K562 (cell line): Measurements from ENCODE around the gene PPP1CB. TPM values are rescaled to one million over a fixed set of nuclear protein-coding genes. Genes with fewer than 3 reads are reported as not detected.

ENCODE experiments used
- CCNT2 ChIP-seq: IDR thresholded peaks from 2 replicates; pipeline ENCODE4 v1.6.1; 2011; ENCODE audit warnings: borderline replicate concordance, low read depth, mild to moderate bottlenecking, moderate library complexity, mixed read lengths, low read length; ENCODE audit not compliant: insufficient read length; ENCODE audit errors: extremely low read depth
- CGGBP1 ChIP-seq: fragments of 250-450 bp; sonication (Bioruptor Pico); IDR thresholded peaks from 2 replicates; pipeline ENCODE4 v1.9.0; 2021; ENCODE audit warnings: mild to moderate bottlenecking
- E2F6 ChIP-seq, 2 experiments: IDR thresholded peaks; 2 replicates each; pipeline ENCODE4 v1.6.1; 2011; ENCODE audit warnings: borderline replicate concordance in 1 of 2, control low read depth in 1 of 2, low read depth in 1 of 2, low read length in 1 of 2, mild to moderate bottlenecking in 1 of 2, mixed read lengths in 1 of 2, moderate library complexity in 1 of 2; ENCODE audit not compliant: insufficient read depth in 1 of 2, insufficient read length in 1 of 2, poor library complexity in 1 of 2, severe bottlenecking in 1 of 2; ENCODE audit errors: extremely low read depth in 1 of 2
- FOXK1 ChIP-seq: sonication (generic); formaldehyde crosslinking; IDR thresholded peaks from 2 replicates; pipeline ENCODE4 v1.8.0; 2022; ENCODE audit warnings: missing genetic modification reagents, mild to moderate bottlenecking, borderline replicate concordance
- FUS ChIP-seq: fragments of 200-400 bp; formaldehyde crosslinking; optimal IDR thresholded peaks from 2 replicates; pipeline ENCODE3; 2017; ENCODE audit warnings: low read depth, low read length
- KDM1A ChIP-seq, 2 experiments: fragments of 450-650 bp; IDR thresholded peaks; 2 replicates each; pipeline ENCODE4 v1.6.1; 2016; ENCODE audit warnings: mild to moderate bottlenecking in 2 of 2
- KLF16 ChIP-seq: IDR thresholded peaks from 2 replicates; pipeline ENCODE4 v1.6.1; 2016; ENCODE audit warnings: antibody characterized with exemption
- NFYB ChIP-seq: IDR thresholded peaks from 2 replicates; pipeline ENCODE4 v1.6.1; 2011; ENCODE audit warnings: mild to moderate bottlenecking, moderate library complexity; ENCODE audit not compliant: insufficient read length; ENCODE audit errors: extremely low read depth
- PRPF4 ChIP-seq: fragments of 200-400 bp; formaldehyde crosslinking; IDR thresholded peaks from one replicate; pipeline ENCODE4 v1.6.1; 2017; ENCODE audit warnings: low read length, low read depth, mild to moderate bottlenecking; ENCODE audit not compliant: insufficient read depth, poor library complexity, severe bottlenecking
- RB1 ChIP-seq: fragments of 450-650 bp; IDR thresholded peaks from 2 replicates; pipeline ENCODE4 v1.6.1; 2017; ENCODE audit warnings: low read depth, mild to moderate bottlenecking
- SMAD2 ChIP-seq: fragments of 150-350 bp; IDR thresholded peaks from 2 replicates; pipeline ENCODE4 v1.6.1; 2014; ENCODE audit warnings: low read depth, mild to moderate bottlenecking, low read length
- SRSF9 ChIP-seq: fragments of 200-400 bp; formaldehyde crosslinking; IDR thresholded peaks from 2 replicates; pipeline ENCODE4 v1.6.1; 2017; ENCODE audit warnings: low read depth, low read length, borderline replicate concordance
- TRIM24 ChIP-seq, 2 experiments: fragments of 450-650 bp; IDR thresholded peaks; 2 replicates each; pipeline ENCODE4 v1.6.1; 2016
- ZFP1 ChIP-seq: fragments of 450-650 bp; formaldehyde crosslinking; IDR thresholded peaks from 2 replicates; pipeline ENCODE4 v1.4.0; 2020; ENCODE audit warnings: mild to moderate bottlenecking, mixed read lengths
- ZKSCAN8 ChIP-seq: fragments of 200-800 bp; sonication (Bioruptor generic); IDR thresholded peaks from 2 replicates; pipeline ENCODE4 v1.6.1; 2016; ENCODE audit warnings: missing genetic modification characterization, missing compliant biosample characterization
- ZNF165 ChIP-seq: fragments of 250-450 bp; sonication (Bioruptor Pico); IDR thresholded peaks from 2 replicates; pipeline ENCODE4 v1.4.0; 2020; ENCODE audit warnings: borderline replicate concordance
- ZNF197 ChIP-seq: fragments of 200-800 bp; sonication (Bioruptor generic); IDR thresholded peaks from 2 replicates; pipeline ENCODE4 v1.6.1; 2016; ENCODE audit warnings: low read depth, missing genetic modification characterization, missing compliant biosample characterization
- ZNF696 ChIP-seq: fragments of 250-450 bp; sonication (Bioruptor Pico); conservative IDR thresholded peaks from 2 replicates; pipeline ENCODE4 v1.4.0; 2020; ENCODE audit warnings: mild to moderate bottlenecking, moderate library complexity
- ZNF780A ChIP-seq: fragments of 250-450 bp; sonication (Bioruptor Pico); IDR thresholded peaks from 2 replicates; pipeline ENCODE4 v1.5.0; 2021; ENCODE audit warnings: mild to moderate bottlenecking
- ZSCAN32 ChIP-seq: fragments of 450-650 bp; formaldehyde crosslinking; IDR thresholded peaks from 2 replicates; pipeline ENCODE4 v1.4.0; 2020; ENCODE audit warnings: mild to moderate bottlenecking, moderate library complexity
- polyA plus RNA-seq, 8 experiments: library from polyadenylated mRNA; depleted of rRNA in 4 of 8; stranded (reverse) in 5 of 8; unstranded in 3 of 8; fragments of >200 nt; fragmentation: Nextera tagmentation in 2 of 8; fragmentation: Illumina TruSeq in 1 of 8; extraction: Ambion mirVana in 2 of 8; extraction: Trizol in 1 of 8; gene quantifications; 2 replicates each; pipeline versions ENCODE4 v1.2.1 to v1.2.3, GENCODE V29; 2011 to 2014; ENCODE audit warnings: inconsistent platforms in 1 of 8, missing spikeins in 1 of 8
- total RNA-seq, 7 experiments: library from RNA; depleted of rRNA in 6 of 7; stranded (reverse); fragments of >200 nt in 6 of 7; fragmentation: Illumina TruSeq in 2 of 7; extraction: Trizol in 2 of 7; gene quantifications; 2 replicates each; pipeline versions ENCODE4 v1.2.1 to v1.2.3, GENCODE V29; 2011 to 2021; ENCODE audit warnings: low replicate concordance in 1 of 7
- TF ChIP-seq, protein P1 (sequence below): fragments of 450-650 bp; formaldehyde crosslinking; IDR thresholded peaks from 2 replicates; pipeline ENCODE4 v1.4.0; 2020; ENCODE audit warnings: mild to moderate bottlenecking, moderate library complexity
- TF ChIP-seq, protein P2 (sequence below): IDR thresholded peaks from 2 replicates; pipeline ENCODE4 v1.6.1; 2011; ENCODE audit not compliant: insufficient read length; ENCODE audit errors: extremely low read depth

PPP1CB gene
- total and polyA plus RNA-seq, 9 of the 15 experiments (the other 6 are each of a cell fraction or from before 2014, with no cell fraction given): 25.6 to 118 (median 58.9) TPM

DNA sequence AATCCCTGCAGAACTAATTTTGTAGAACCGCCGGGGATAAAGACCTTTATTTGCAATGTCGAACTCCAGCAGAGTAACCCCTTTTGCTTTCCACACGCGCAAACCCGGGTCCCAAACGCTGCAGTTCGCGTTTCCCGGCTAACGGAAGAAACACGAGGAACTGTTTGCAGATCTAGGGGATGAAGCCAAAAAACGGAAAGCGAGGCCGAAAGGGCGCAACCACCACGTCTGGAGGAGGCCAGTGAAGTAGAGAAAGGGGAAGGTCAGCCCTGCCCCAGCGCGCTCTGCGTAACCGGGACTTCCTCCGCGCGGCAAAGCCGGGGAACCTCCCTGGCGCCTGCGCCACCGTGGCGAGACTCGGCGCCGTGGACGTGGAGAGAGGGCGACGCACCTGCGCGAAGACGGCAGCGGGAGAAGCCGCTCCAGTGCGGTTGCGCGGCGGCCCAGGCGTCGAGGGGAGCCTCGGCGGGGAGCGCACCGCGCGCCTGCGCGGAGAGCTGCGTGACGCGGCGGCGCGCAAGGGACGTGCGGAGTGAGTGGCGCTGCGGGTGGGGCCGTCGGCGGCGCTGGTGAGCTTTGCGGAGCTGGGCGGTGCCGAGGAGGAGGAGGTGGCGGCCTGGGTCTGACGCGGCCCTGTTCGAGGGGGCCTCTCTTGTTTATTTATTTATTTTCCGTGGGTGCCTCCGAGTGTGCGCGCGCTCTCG, at the start of gene PPP1CB (continued):
- TF ChIP-seq, protein P1, sequence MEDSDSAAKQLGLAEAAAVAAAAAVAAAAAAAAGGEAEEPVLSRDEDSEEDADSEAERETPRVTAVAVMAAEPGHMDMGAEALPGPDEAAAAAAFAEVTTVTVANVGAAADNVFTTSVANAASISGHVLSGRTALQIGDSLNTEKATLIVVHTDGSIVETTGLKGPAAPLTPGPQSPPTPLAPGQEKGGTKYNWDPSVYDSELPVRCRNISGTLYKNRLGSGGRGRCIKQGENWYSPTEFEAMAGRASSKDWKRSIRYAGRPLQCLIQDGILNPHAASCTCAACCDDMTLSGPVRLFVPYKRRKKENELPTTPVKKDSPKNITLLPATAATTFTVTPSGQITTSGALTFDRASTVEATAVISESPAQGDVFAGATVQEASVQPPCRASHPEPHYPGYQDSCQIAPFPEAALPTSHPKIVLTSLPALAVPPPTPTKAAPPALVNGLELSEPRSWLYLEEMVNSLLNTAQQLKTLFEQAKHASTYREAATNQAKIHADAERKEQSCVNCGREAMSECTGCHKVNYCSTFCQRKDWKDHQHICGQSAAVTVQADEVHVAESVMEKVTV (CRISPR knock-in tag): no peak
- TF ChIP-seq E2F6 (IDR thresholded peaks at IDR 0.05; ENCODE audit: borderline replicate concordance in 1 of 2, extremely low read depth in 1 of 2, insufficient read depth in 1 of 2, insufficient read length in 1 of 2, low read depth in 1 of 2, low read length in 1 of 2, poor library complexity in 1 of 2, severe bottlenecking in 1 of 2) (peak; percentile 88 to 93), FOXK1 (CRISPR knock-in tag) (peak; percentile 95), SMAD2 (no peak), ZNF780A (CRISPR knock-in tag) (no peak), ZNF696 (no peak), ZNF165 (no peak), SRSF9 (no peak), CCNT2 (peak; percentile 92), KLF16 (no peak), TRIM24 (IDR thresholded peaks at IDR 0.05) (peak in 1 of 2 experiments; percentile 25; a peak in 1 of 4 replicates), ZFP1 (CRISPR knock-in tag) (no peak), FUS (no peak), ZSCAN32 (CRISPR knock-in tag) (peak; percentile 34; the same call in 1 of the 2 replicates), ZNF197 (CRISPR knock-in tag) (peak; percentile 76; the same call in 1 of the 2 replicates), PRPF4 (no peak), KDM1A (IDR thresholded peaks at IDR 0.05) (no peak), RB1 (peak; percentile 72), CGGBP1 (no peak), NFYB (no peak), ZKSCAN8 (CRISPR knock-in tag) (no peak)
- TF ChIP-seq, protein P2, sequence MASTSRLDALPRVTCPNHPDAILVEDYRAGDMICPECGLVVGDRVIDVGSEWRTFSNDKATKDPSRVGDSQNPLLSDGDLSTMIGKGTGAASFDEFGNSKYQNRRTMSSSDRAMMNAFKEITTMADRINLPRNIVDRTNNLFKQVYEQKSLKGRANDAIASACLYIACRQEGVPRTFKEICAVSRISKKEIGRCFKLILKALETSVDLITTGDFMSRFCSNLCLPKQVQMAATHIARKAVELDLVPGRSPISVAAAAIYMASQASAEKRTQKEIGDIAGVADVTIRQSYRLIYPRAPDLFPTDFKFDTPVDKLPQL: no peak
